Lung (tissue), 12 donors: ENCODE data around the gene FOXD2. TPM values are rescaled to one million over a fixed set of nuclear protein-coding genes. Genes with fewer than 3 reads are reported as not detected.
A peak's percentile ranks its signal among the peaks of the same experiment; 100 is the strongest.

Experiments used
- ATAC-seq: fragments of 200-7000 bp; cut with Tn5 transposase; one replicate; pipeline ENCODE4 v1.9.1; 2020; ENCODE audit warnings: moderate number of reproducible peaks; ENCODE audit not compliant: insufficient read depth, low FRiP score
- DNase-seq, 3 donors: peaks; one replicate each; pipeline ENCODE4 v3.0.0-alpha.2; 2013 to 2017
- H3K27ac ChIP-seq, 2 donors: one replicate each; pipeline ENCODE4 v1.5.1; 2013; ENCODE audit warnings: mild to moderate bottlenecking in 2 of 2, moderate library complexity in 2 of 2, control low read depth in 1 of 2, inconsistent platforms in 1 of 2, low read depth in 1 of 2, low read length in 1 of 2
- H3K27me3 ChIP-seq, 3 donors: one replicate each; pipeline ENCODE4 v1.5.1; 2013; ENCODE audit warnings: low read length in 2 of 3; ENCODE audit not compliant: control insufficient read depth in 3 of 3, insufficient read depth in 3 of 3
- H3K36me3 ChIP-seq, 4 donors: one replicate each; pipeline ENCODE4 v1.5.1; 2013; ENCODE audit warnings: low read length in 4 of 4, mild to moderate bottlenecking in 1 of 4, moderate library complexity in 1 of 4; ENCODE audit not compliant: control insufficient read depth in 4 of 4, insufficient read depth in 4 of 4
- H3K4me1 ChIP-seq, 5 donors: one replicate each; pipeline ENCODE4 v1.5.1; 2013; ENCODE audit warnings: low read length in 5 of 5, mild to moderate bottlenecking in 2 of 5, moderate library complexity in 1 of 5; ENCODE audit not compliant: control insufficient read depth in 5 of 5, insufficient read depth in 5 of 5
- H3K4me3 ChIP-seq: one replicate; pipeline ENCODE4 v1.5.1; 2013; ENCODE audit warnings: mild to moderate bottlenecking, control low read depth, moderate library complexity
- H3K9ac ChIP-seq, 2 donors: one replicate each; pipeline ENCODE4 v1.5.1; 2013; ENCODE audit warnings: low read length in 2 of 2, control low read depth in 1 of 2; ENCODE audit not compliant: insufficient read depth in 1 of 2
- H3K9me3 ChIP-seq, 4 donors: one replicate each; pipeline ENCODE4 v1.5.1; 2013; ENCODE audit warnings: low read length in 3 of 4, mild to moderate bottlenecking in 1 of 4, moderate library complexity in 1 of 4; ENCODE audit not compliant: control insufficient read depth in 4 of 4, insufficient read depth in 3 of 4
- CTCF ChIP-seq: IDR thresholded peaks from 2 replicates; pipeline ENCODE4 v1.5.1; 2012; ENCODE audit warnings: mild to moderate bottlenecking; ENCODE audit errors: control extremely low read depth, extremely low read depth
- WGBS, 2 donors: extraction: QIAGEN DNeasy Blood & Tissue Kit; methylation state at CpG; one replicate each; pipeline ENCODE4 v1.1.7; 2013; 5-methylcytosine and 5-hydroxymethylcytosine counted together
- polyA plus RNA-seq, 2 donors: library from polyadenylated mRNA; stranded (reverse); fragments of 200-250 nt; gene quantifications; one replicate each; pipeline ENCODE4 v1.2.1, GENCODE V29; 2013
- total RNA-seq, 2 donors: library from RNA; depleted of rRNA in 1 of 2; stranded (reverse); fragments of >200 nt in 1 of 2; gene quantifications; one replicate each; pipeline ENCODE4 v1.2.1, GENCODE V29; 2014 to 2021
- donor health status: control.
- donor health status: control.
- donor health status: Bipolar disorder and iron deficiency.
- donor health status: healthy.
- donor health status: DM: yes; HTN: yes; CAD: no.

FOXD2 gene
- total and polyA plus RNA-seq, 4 donors = 0.09 to 1.1 (median 0.14) TPM

- Histone ChIP-seq H3K27me3 (peaks cover 13 to 70% (median 63%) of the 10 kb centered on the region in 3 donors), H3K4me1 (peaks cover 0 to 32% (median 4%) of the 10 kb centered on the region in 5 donors), H3K27ac (no peak overlapping the region), H3K9me3 (no peaks in the 10 kb centered on the region), H3K9ac (no peak overlapping the region), H3K36me3 (no peaks in the 10 kb centered on the region), H3K4me3 (peak overlapping the region; percentile 38)
- ATAC-seq (no peak), DNase-seq (no peak)
- TF ChIP-seq CTCF = no peak
- WGBS, 2 donors = 0 to 3% methylated on average over 100 to 117 of the region's 117 CpGs
These were observed 547 bp downstream of the FOXD2 start for GRCh38 chr1:47438165-47439016.

- no peak for TF ChIP-seq CTCF
- H3K27ac ChIP-seq = no peak overlapping the region
- ATAC-seq = no peak
- H3K9me3 ChIP-seq = no peaks in the 10 kb centered on the region
- no peak overlapping the region for H3K4me3 ChIP-seq
- DNase-seq = peak in 1 of 3 donors; percentile 34
- H3K9ac ChIP-seq = no peak overlapping the region
- 9 to 19% methylated on average over 64 to 86 of the region's 86 CpGs for WGBS, 2 donors
- peaks cover 13 to 71% (median 65%) of the 10 kb centered on the region in 3 donors for H3K27me3 ChIP-seq
- peaks cover 0 to 28% (median 0%) of the 10 kb centered on the region in 5 donors for H3K4me1 ChIP-seq
- no peaks in the 10 kb centered on the region for H3K36me3 ChIP-seq
These were observed 1.4 kb downstream of the FOXD2 start for GRCh38 chr1:47439017-47439818.

- TF ChIP-seq CTCF = no peak
- Histone ChIP-seq H3K36me3 (no peaks in the 10 kb centered on the region), H3K9me3 (no peaks in the 10 kb centered on the region), H3K27me3 (peaks cover 13 to 73% (median 72%) of the 10 kb centered on the region in 3 donors), H3K27ac (no peak overlapping the region), H3K4me1 (peaks cover 0 to 29% (median 2%) of the 10 kb centered on the region in 5 donors), H3K4me3 (no peak overlapping the region), H3K9ac (no peak overlapping the region)
- DNase-seq (no peak), ATAC-seq (no peak)
- whole genome bisulfite sequencing, 2 donors = 61 to 76% methylated on average over 20 of the region's 20 CpGs
These were observed 2.2 kb downstream of the FOXD2 start for GRCh38 chr1:47439819-47440598.
